GM21717 (cell line): ENCODE measurements around the gene PRKCH.

Source experiments
- ATAC-seq: cut with Tn5 transposase; IDR thresholded peaks from one replicate; pipeline ENCODE4 v1.9.1; 2021; ENCODE audit warnings: mild to moderate bottlenecking, moderate library complexity; ENCODE audit not compliant: unreplicated experiment

The PRKCH gene

DNA sequence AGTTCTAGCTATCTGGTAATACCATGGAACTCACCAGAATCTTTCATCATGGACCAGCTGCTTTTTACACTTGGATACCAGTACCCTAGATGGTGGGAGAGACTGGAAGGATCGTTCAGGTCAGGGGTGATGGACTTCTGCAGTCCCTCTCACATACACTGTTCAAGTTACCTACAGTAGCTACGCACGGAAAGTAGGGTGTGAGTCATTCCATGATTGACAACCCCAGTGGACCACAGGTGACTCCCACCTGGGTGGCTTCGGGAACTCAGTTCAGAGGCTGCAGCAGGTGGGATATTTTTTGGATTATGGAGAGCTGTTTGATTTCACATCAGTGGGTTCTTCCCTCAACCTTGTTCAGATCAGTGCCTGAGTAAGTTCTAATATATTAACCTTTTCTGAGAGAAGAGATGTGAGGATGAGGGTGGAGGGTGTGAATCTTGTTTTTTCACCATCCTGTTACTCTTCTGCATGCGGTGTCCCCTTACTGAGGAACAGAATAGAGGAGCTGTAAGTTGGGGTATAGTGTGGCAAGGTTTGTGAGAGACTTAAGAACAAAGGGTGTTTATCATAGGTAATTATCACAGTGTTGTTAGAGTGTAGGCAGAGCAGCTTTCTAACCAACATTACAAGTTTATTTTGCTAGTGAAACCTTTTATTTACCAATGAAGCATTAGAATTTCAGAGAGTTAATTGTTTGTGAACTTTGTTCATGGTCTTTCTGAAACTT, 39.6 kb downstream of the PRKCH start:
- no peak for ATAC-seq

GRCh38 chr14:61362072-61362750, 40.8 kb downstream of the PRKCH start:
- no peak for ATAC-seq

GRCh38 chr14:61364243-61364642, 42.9 kb downstream of the PRKCH start:
- no peak for ATAC-seq

DNA sequence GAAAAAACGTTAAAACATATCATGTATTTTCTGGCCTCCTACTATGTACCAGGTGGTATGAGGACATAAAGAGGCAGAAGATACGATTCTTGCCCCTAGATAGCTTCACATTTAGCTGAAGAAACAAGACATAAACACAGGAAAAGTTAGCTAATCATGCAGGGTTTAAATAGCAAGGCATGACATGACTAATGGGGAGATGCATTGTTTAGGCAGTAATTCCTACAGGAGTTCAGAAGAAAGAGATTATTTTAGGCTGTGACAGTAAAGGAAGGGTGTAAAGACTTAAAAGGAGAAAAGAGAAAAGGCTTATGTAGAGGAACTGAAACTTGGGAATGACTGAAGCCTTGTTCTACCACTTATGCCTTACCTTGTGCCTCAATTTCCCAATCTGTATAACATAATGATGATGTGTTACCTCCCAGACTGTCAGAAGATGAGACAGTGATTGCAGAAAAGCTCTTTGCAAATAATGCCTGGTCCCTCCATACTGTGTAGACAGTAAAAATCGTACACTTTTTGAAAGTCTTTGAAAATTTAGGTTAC, 44.4 kb downstream of the PRKCH start:
- no peak for ATAC-seq

DNA sequence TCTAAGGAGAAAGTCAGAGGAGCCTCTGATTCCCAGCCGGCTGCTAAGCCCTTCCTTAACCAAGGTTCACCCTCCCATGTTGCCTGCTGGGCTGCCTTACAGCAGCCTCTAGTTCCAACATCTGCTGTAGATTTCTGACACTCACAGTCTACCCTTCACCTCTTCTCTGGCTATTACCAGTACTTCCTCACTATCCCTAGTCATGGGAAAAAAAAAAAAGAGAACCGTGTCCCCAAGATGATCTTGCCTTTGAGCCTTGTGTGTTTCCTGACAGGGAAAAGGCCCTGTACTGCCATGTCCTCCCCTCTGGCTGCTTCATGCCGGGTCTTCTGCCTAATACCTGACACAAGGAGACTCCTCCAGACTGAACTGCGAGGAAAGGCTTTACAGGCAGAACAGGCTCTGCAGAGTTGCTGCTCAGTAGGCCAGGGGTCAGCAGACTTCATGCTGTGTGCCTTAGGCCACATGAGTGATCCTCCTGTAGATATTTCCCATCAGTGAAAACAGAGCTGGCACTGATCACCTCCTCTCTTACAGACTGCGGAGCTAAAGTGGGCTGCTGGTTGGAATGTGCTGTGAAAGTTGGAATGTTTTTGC, 46.8 kb downstream of the PRKCH start:
- ATAC-seq: no peak

GRCh38 chr14:61368781-61369453, 47.5 kb downstream of the PRKCH start:
- ATAC-seq: no peak

GRCh38 chr14:61369454-61369810, 48.1 kb downstream of the PRKCH start:
- ATAC-seq: no peak

GRCh38 chr14:61372379-61372778, 51.0 kb downstream of the PRKCH start:
- ATAC-seq: no peak

DNA sequence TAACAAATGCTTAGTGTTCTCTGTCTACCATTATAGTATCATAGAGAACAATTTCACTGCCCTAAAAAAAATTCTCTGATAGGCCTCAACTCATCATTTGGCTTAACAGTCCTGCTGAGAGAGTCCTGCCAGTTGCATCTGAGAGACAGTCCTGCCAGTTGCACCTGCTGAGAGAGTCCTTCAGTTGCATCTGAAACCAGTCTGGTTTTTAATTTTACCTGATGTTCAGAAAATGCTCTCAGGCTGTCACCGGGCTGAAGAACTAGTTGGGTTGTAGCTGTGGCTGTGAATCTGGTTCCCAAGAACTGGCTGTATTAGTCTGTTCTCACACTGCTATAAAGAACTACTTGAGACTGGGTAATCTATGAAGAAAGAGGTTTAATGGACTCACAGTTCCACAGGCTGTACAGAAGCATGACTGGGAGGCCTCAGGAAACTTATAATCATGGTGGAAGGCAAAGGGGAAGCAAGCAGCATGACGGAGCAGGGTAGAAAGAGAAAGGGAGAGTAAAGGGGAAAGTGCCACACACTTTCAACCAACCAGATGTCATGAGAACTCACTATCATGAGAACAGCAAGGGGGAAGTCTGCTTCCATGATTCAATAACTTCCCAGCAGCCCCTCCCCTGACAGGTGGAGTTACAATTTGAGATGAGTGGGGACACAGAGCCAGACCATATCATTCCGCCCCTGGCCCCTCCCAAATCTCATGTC, 51.6 kb downstream of the PRKCH start:
- no peak for ATAC-seq

DNA sequence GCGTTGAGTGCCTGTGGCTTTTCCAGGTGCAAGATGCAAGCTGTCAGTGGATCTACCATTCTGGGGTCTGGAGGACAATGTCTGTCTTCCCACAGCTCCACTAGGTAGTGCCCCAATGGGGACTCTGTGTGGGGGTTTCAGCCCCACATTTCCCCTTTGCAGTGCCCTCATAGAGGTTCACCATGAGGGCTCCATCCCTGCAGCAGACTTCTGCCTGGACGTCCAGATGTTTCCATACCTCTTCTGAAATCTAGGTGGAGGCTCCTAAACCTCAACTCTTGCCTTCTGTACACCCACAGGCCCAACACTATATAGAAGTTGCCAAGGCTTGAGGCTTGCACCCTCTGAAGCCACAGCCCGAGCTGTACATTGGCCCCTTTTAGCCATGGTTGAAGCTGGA, 52.9 kb downstream of the PRKCH start:
- ATAC-seq: no peak

DNA sequence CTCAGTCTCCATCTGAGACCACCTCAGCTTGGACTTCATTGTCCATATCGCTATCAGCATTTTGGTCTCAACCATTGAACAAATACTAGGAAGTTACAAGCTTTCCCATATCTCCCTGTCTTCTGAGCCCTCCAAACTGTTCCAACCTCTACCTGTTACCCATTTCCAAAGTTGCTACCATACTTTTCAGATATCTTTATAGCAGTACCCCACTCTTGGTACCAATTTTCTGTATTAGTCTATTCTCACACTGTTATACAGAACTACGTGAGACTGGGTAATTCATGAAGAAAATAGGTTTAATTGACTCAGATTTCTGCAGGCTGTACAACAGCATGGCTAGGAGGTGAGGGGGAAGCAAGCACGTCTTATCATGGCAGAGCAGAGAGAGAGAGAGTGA, 53.8 kb downstream of the PRKCH start:
- no peak for ATAC-seq

GRCh38 chr14:61376314-61376713, 54.9 kb downstream of the PRKCH start:
- no peak for ATAC-seq

DNA sequence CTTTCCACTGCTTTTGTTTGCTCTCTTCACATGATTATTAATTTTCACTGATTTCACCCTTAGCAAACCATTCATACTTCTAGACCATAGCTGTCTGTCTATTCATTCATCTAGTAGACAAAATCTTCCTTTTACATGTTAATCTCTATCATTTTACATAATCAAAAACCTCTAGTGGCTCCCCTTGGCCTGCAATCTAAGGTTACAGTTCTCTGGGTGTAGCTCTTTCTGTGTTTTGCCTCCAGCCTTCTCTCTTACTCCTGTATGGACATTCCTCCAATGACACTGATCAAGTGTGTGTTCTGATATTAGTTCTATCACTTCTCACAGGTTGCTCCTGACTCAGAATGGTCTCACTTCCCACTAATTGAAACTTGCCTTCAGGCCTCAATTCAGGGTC, 56.4 kb downstream of the PRKCH start:
- no peak for ATAC-seq

- no peak for ATAC-seq
Measured at GRCh38 chr14:61379639-61380184, 58.3 kb downstream of the PRKCH start.

DNA sequence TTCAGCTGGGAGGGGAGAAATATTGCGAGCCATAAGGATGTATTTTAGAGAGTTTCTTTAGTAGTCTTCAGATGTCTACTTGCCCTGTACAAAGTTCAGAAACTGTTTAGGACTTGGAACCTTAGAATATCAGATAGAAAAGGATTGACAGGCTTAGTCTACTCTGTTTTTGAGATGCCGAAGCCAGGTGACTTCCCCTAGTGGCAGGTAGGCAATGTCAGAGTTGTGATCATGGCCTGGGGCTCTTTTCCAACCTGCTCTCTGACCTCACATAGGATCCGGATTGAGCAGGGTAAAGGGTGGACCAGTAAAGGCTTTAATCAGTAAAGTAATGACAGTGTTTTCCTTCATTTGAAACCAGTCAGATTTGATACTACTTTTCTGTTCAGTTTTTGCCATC, 59.6 kb downstream of the PRKCH start:
- no peak for ATAC-seq

DNA sequence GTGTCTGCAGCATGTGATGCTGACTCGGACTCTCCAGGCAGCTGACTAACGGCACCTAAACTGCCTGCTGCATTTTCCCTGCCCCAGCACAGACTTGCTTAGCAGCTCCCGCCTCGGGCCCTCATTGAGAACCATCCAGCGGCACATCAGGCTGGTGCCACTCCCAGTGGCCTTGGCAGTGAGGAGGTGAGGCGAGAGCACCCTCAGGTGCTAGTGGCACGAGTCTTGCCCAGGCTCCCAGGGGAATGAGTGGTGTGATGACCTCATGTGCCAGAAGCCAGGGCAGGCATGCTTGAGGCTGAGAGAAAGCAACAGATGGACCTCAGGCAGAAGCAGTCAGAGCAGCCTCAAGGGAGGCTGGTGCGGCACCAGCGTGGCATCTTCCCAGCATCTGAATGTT, 60.2 kb downstream of the PRKCH start:
- no peak for ATAC-seq

GRCh38 chr14:61382842-61383241, 61.5 kb downstream of the PRKCH start:
- no peak for ATAC-seq

DNA sequence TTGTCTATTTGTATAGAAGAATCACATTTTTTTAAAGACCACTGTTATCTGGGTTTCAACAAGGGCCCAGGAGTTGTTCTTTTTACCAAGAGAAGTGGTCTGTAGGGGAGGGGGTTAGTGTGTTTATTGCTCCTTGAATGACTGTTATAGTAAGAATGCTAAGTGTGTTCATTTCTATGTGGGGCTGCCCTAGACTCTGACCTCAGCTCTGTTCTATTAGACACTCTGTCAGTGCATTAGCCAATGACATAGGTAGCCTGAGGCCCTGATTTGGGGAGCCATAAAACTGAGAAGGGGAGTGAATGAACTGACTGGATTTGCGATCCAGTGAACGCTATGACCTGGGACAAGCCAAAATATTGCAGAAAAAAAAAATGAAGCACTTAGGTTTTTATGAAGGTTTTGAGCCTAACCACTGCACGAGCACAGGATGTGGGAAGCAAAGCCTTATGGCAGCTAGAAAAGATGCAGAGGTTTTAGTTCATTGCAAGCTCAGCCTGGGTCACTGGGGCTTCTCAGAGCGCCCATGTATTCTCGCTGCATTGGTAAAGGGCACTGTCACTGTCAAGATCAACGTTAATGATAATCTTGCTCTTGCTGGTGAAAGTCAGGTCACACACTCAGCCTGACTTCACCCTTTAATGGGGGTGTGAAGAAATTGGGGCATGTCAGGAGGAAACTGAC, 63.8 kb downstream of the PRKCH start:
- no peak for ATAC-seq

GRCh38 chr14:61386173-61386772, 64.9 kb downstream of the PRKCH start:
- ATAC-seq: no peak

GRCh38 chr14:61387076-61387475, 65.7 kb downstream of the PRKCH start:
- no peak for ATAC-seq
